ENCODE measurements around the gene USP34. TPM values are rescaled to one million over a fixed set of nuclear protein-coding genes. Genes with fewer than 3 reads are reported as not detected.

USP34 gene
- total RNA-seq, 4 donors from 2014 or later = 49.5 to 129 (median 84.9) TPM

DNA sequence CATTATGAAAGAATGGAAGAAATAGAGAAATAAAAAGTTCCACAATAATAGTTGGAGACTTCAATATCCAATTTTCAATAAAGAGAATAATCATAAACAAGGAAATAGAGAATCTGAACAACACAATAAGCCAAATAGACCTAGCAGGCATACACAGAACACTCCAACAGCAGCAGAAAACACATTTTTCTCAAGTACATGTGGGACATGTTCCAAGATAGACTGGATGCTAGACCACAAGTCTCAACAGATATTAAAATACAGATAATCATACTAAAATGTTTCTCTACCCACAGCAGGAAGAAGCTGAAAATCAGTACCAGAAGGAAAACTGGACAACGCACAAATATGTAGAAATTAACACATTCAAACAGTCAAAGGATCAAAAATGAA, 113.9 kb downstream of the USP34 start:
- no peak for TF ChIP-seq POLR2A (IDR thresholded peaks at IDR 0.05)
- TF ChIP-seq CTCF (IDR thresholded peaks at IDR 0.05) = no peak
- peak overlapping the region in 2 of 4 donors; percentile 39 to 40 for H3K27ac ChIP-seq
- H3K4me1 ChIP-seq = peaks cover 0 to 25% (median 5%) of the 10 kb centered on the region in 3 donors
- DNase-seq = no peak
- 31 to 65% methylated on average over 1 of the region's 1 CpG for WGBS, 2 donors
- no peaks in the 10 kb centered on the region for H3K27me3 ChIP-seq
- intact Hi-C loops (cut with DNase I) = no loop called here
- peaks cover 0 to 31% (median 0%) of the 10 kb centered on the region in 3 donors for H3K36me3 ChIP-seq
- H3K4me3 ChIP-seq = no peak overlapping the region
- H3K9me3 ChIP-seq = peaks cover 0 to 19% (median 13%) of the 10 kb centered on the region in 3 donors

DNA sequence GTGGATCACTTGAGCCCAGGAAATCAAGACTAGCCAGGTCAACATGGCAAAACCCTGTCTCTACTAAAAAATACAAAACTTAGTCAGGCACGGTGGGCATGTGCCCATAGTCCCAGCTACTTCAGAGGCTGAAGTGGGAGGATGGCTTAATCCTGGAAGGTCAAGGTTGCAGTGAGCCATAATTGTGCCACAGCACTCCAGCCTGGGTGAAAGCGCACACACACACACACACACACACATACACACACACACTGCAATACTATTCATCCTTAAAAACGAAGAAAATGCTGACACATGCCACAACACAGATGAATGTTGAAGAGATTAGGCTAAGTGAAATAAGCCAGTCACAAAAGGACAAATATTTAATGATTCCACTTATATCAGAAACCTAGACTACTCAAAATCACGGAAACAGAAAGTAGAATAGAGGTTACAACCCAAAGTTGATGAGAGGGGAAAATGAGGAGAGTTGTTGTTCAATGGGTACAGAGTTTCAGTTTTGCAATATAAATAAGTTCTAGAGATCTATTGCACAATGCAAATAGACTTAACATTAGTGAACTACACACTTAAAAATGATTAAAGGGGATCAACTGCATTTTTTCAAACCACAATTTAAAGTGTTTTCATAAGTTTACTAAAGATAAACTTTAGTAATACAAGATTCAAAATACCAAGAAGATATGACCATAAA, 114.5 kb downstream of the USP34 start:
- Histone ChIP-seq H3K4me3 (no peak overlapping the region), H3K36me3 (peaks cover 0 to 31% (median 0%) of the 10 kb centered on the region in 3 donors), H3K27me3 (no peaks in the 10 kb centered on the region), H3K27ac (peak overlapping the region in 2 of 4 donors; percentile 40 to 53), H3K9me3 (peaks cover 0 to 19% (median 13%) of the 10 kb centered on the region in 3 donors), H3K4me1 (peaks cover 0 to 25% (median 5%) of the 10 kb centered on the region in 3 donors)
- DNase-seq = no peak
- no peak for TF ChIP-seq CTCF (IDR thresholded peaks at IDR 0.05)
- TF ChIP-seq POLR2A (IDR thresholded peaks at IDR 0.05) = no peak
- 55 to 57% methylated on average over 4 of the region's 4 CpGs for WGBS, 2 donors
- intact Hi-C loops (cut with DNase I) = no loop called here

GRCh38 chr2:61354543-61355197, 116.2 kb downstream of the USP34 start:
- 90 to 100% methylated on average over 2 to 4 of the region's 4 CpGs for WGBS, 2 donors
- Histone ChIP-seq H3K27ac (no peak overlapping the region), H3K9me3 (peaks cover 0 to 19% (median 13%) of the 10 kb centered on the region in 3 donors), H3K36me3 (peaks cover 0 to 44% (median 0%) of the 10 kb centered on the region in 3 donors), H3K27me3 (no peaks in the 10 kb centered on the region), H3K4me3 (no peak overlapping the region), H3K4me1 (peaks cover 0 to 25% (median 5%) of the 10 kb centered on the region in 3 donors)
- intact Hi-C loops (cut with DNase I) = no loop called here
- DNase-seq = no peak
- TF ChIP-seq POLR2A (IDR thresholded peaks at IDR 0.05) (no peak), CTCF (IDR thresholded peaks at IDR 0.05) (no peak)

DNA sequence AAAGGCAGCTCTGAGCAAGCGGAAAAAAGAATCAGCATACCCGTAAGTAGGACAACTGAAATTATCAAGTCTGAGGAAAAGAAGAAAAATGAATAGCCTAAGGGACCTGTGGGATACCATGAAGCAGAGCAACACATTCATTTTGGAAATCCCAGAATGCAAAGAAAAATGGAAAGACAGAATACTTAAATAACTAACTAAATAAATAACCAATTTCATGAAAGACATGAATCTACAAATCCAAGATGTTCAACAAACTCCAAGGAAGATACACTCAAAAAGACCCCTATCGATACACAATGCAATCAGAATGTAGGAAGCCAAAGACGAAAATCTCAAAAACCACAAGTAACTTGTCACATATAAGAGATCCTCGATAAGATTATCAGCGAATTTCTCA, 117.0 kb downstream of the USP34 start:
- 95 to 98% methylated on average over 6 of the region's 6 CpGs for WGBS, 2 donors
- no peak for TF ChIP-seq POLR2A (IDR thresholded peaks at IDR 0.05)
- TF ChIP-seq CTCF (IDR thresholded peaks at IDR 0.05) = no peak

GRCh38 chr2:61350777-61351176, 120.1 kb downstream of the USP34 start:
- Histone ChIP-seq H3K36me3 (peaks cover 0 to 79% (median 6%) of the 10 kb centered on the region in 3 donors), H3K4me1 (peaks cover 0 to 15% (median 0%) of the 10 kb centered on the region in 3 donors), H3K27me3 (no peaks in the 10 kb centered on the region), H3K9me3 (peaks cover 0 to 19% (median 13%) of the 10 kb centered on the region in 3 donors), H3K4me3 (no peak overlapping the region), H3K27ac (peak overlapping the region in 2 of 4 donors; percentile 40 to 49)
- TF ChIP-seq POLR2A (IDR thresholded peaks at IDR 0.05) = no peak
- TF ChIP-seq CTCF (IDR thresholded peaks at IDR 0.05) = no peak
- intact Hi-C loops (cut with DNase I) = no loop called here
- 90 to 95% methylated on average over 3 of the region's 3 CpGs for WGBS, 2 donors
- no peak for DNase-seq

More for the DNA sequence above, 117.0 kb downstream of the USP34 start:
- peaks cover 0 to 19% (median 13%) of the 10 kb centered on the region in 3 donors for H3K9me3 ChIP-seq
- H3K27ac ChIP-seq = no peak overlapping the region
- H3K27me3 ChIP-seq = no peaks in the 10 kb centered on the region
- H3K36me3 ChIP-seq = peaks cover 0 to 52% (median 0%) of the 10 kb centered on the region in 3 donors
- intact Hi-C loops (cut with DNase I) = no loop called here
- H3K4me1 ChIP-seq = peaks cover 0 to 30% (median 5%) of the 10 kb centered on the region in 3 donors
- no peak for DNase-seq
- no peak overlapping the region for H3K4me3 ChIP-seq

All from esophagus squamous epithelium (tissue), 5 donors.